Caco-2 (cell line): ENCODE results near the gene ADD1. TPM values are rescaled to one million over a fixed set of nuclear protein-coding genes. Genes with fewer than 3 reads are reported as not detected.
A peak's percentile ranks its signal among the peaks of the same experiment; 100 is the strongest.

Source experiments
- BruUV-seq: library from RNA; stranded (reverse); fragments of 400-500 nt; replicated peaks from 2 replicates; lab custom pipeline; 2021; lab: Mats Ljungman, UMichigan
- CTCF ChIA-PET: fragments of 300-600 bp; sonication (Branson Sonifier 250); formaldehyde crosslinking; loops from one replicate; lab custom pipeline; 2022; ENCODE audit warnings: antibody characterized with exemption; lab: Charles Lee
- POLR2A ChIA-PET: fragments of 300-600 bp; sonication (Branson Sonifier 250); formaldehyde crosslinking; loops from one replicate; lab custom pipeline; 2022; ENCODE audit warnings: antibody characterized with exemption; lab: Charles Lee
- DNase-seq, 2 experiments: peaks; one replicate each; pipeline versions ENCODE4 v3.0.0 to v3.0.0-alpha.2; 2020 to 2022
- H3K27me3 ChIP-seq: replicated peaks from 2 replicates; pipeline ENCODE4 v1.6.0; 2011; ENCODE audit warnings: low read length; ENCODE audit not compliant: control insufficient read depth, insufficient read depth
- H3K36me3 ChIP-seq: 2 replicates; pipeline ENCODE4 v1.5.1; 2011; ENCODE audit warnings: low read length; ENCODE audit not compliant: control insufficient read depth, insufficient read depth
- H3K4me1 ChIP-seq: fragments of 250-450 bp; sonication (Bioruptor Pico); 2 replicates; pipeline ENCODE4 v1.5.1; 2020; ENCODE audit warnings: mild to moderate bottlenecking
- H3K4me3 ChIP-seq: 2 replicates; pipeline ENCODE4 v1.5.1; 2011; ENCODE audit warnings: low read depth, mild to moderate bottlenecking, control low read depth, low read length
- H3K9me3 ChIP-seq: fragments of 250-450 bp; sonication (Bioruptor Pico); 2 replicates; pipeline ENCODE4 v1.5.1; 2020; ENCODE audit warnings: mild to moderate bottlenecking, moderate library complexity
- H3K27ac Mint-ChIP-seq: one replicate; pipeline ENCODE4 v1.8.0; 2022; ENCODE audit warnings: mixed read lengths; ENCODE audit not compliant: unreplicated experiment
- H3K27me3 Mint-ChIP-seq: one replicate; pipeline ENCODE4 v1.8.0; 2022; ENCODE audit warnings: mixed read lengths; ENCODE audit not compliant: insufficient read depth, unreplicated experiment
- H3K36me3 Mint-ChIP-seq: one replicate; pipeline ENCODE4 v1.8.0; 2022; ENCODE audit warnings: mild to moderate bottlenecking, mixed read lengths; ENCODE audit not compliant: insufficient read depth, unreplicated experiment
- H3K4me1 Mint-ChIP-seq: one replicate; pipeline ENCODE4 v1.8.0; 2022; ENCODE audit warnings: low read depth, mixed read lengths; ENCODE audit not compliant: unreplicated experiment
- H3K4me3 Mint-ChIP-seq: one replicate; pipeline ENCODE4 v1.8.0; 2022; ENCODE audit warnings: mild to moderate bottlenecking, moderate library complexity, mixed read lengths; ENCODE audit not compliant: unreplicated experiment
- H3K9me3 Mint-ChIP-seq: one replicate; pipeline ENCODE4 v1.8.0; 2022; ENCODE audit warnings: mixed read lengths; ENCODE audit not compliant: unreplicated experiment
- CTCF ChIP-seq, 2 experiments: fragments of 200-600 bp in 1 of 2; IDR thresholded peaks; 1 replicate in 1 of 2; 2 replicates in 1 of 2; pipeline versions ENCODE4 v1.5.1 to v1.8.0; 2011 to 2022; ENCODE audit warnings: antibody characterized with exemption in 1 of 2, control low read depth in 1 of 2, inconsistent platforms in 1 of 2, low read depth in 1 of 2, low read length in 1 of 2, mild to moderate bottlenecking in 1 of 2, moderate library complexity in 1 of 2; ENCODE audit not compliant: insufficient read depth in 1 of 2, severe bottlenecking in 1 of 2, unreplicated experiment in 1 of 2
- intact Hi-C: fragments of 100-400 bp; cut with micrococcal nuclease; formaldehyde crosslinking; loops from one replicate; pipeline ENCODE4 v1.10.0; 2022; ENCODE audit not compliant: unreplicated experiment
- total RNA-seq: library from RNA; stranded (reverse); gene quantifications from 2 replicates; pipeline ENCODE4 v1.2.3, GENCODE V29; 2022

ADD1 gene
- total RNA-seq, 1 experiment from 2014 or later = 242 TPM

- H3K4me3 ChIP-seq = no peak overlapping the region
- ChIA-PET CTCF (interaction anchor here (0.6 kb wide), 1 partner anchor 10 kb away, joined by 6 read pairs; no protein-coding TSS in a partner anchor), POLR2A (no interaction called here)
- H3K4me1 Mint-ChIP-seq = peaks cover 11% of the 10 kb centered on the region
- H3K36me3 Mint-ChIP-seq = peaks cover 87% of the 10 kb centered on the region
- H3K27me3 ChIP-seq = no peaks in the 10 kb centered on the region
- BruUV-seq = no TSS peak
- H3K9me3 ChIP-seq = no peaks in the 10 kb centered on the region
- peaks cover 9% of the 10 kb centered on the region for H3K36me3 ChIP-seq
- H3K4me3 Mint-ChIP-seq = no peak overlapping the region
- no peaks in the 10 kb centered on the region for H3K27me3 Mint-ChIP-seq
- peaks cover 22% of the 10 kb centered on the region for H3K4me1 ChIP-seq
- no peak for DNase-seq
- H3K27ac Mint-ChIP-seq = peak overlapping the region; percentile 64
- no peaks in the 10 kb centered on the region for H3K9me3 Mint-ChIP-seq
- TF ChIP-seq CTCF (IDR thresholded peaks at IDR 0.05; ENCODE audit: insufficient read depth in 1 of 2, low read depth in 1 of 2, low read length in 1 of 2, severe bottlenecking in 1 of 2, unreplicated experiment in 1 of 2) = no peak
- intact Hi-C loops = loop anchor here (2.0 to 5.0 kb wide), 2 partner anchors 46 to 60 kb away; no protein-coding TSS in a partner anchor
Measured at GRCh38 chr4:2908686-2909085, 65.0 kb downstream of the ADD1 start.

- DNase-seq = no peak
- H3K4me1 Mint-ChIP-seq = peaks cover 11% of the 10 kb centered on the region
- intact Hi-C loops = loop anchor here (2.0 to 5.0 kb wide), 2 partner anchors 47 to 61 kb away; no protein-coding TSS in a partner anchor
- Histone ChIP-seq H3K9me3 (no peaks in the 10 kb centered on the region), H3K27me3 (no peaks in the 10 kb centered on the region), H3K4me1 (peaks cover 22% of the 10 kb centered on the region), H3K36me3 (peaks cover 9% of the 10 kb centered on the region), H3K4me3 (no peak overlapping the region)
- H3K36me3 Mint-ChIP-seq = peaks cover 89% of the 10 kb centered on the region
- ChIA-PET POLR2A (no interaction called here), CTCF (no interaction called here)
- no peak overlapping the region for H3K4me3 Mint-ChIP-seq
- no peak overlapping the region for H3K27ac Mint-ChIP-seq
- H3K27me3 Mint-ChIP-seq = no peaks in the 10 kb centered on the region
- no TSS peak for BruUV-seq
- TF ChIP-seq CTCF (IDR thresholded peaks at IDR 0.05; ENCODE audit: insufficient read depth in 1 of 2, low read depth in 1 of 2, low read length in 1 of 2, severe bottlenecking in 1 of 2, unreplicated experiment in 1 of 2) = no peak
- no peaks in the 10 kb centered on the region for H3K9me3 Mint-ChIP-seq
Measured at GRCh38 chr4:2909583-2909982, 65.9 kb downstream of the ADD1 start.

GRCh38 chr4:2910409-2910808 lies 66.8 kb downstream of the ADD1 start:
- no peaks in the 10 kb centered on the region for H3K9me3 ChIP-seq
- H3K27me3 Mint-ChIP-seq = no peaks in the 10 kb centered on the region
- CTCF ChIA-PET = no interaction called here
- H3K27ac Mint-ChIP-seq = no peak overlapping the region
- DNase-seq = no peak
- peaks cover 88% of the 10 kb centered on the region for H3K36me3 Mint-ChIP-seq
- TF ChIP-seq CTCF (IDR thresholded peaks at IDR 0.05; ENCODE audit: insufficient read depth in 1 of 2, low read depth in 1 of 2, low read length in 1 of 2, severe bottlenecking in 1 of 2, unreplicated experiment in 1 of 2) = no peak
- POLR2A ChIA-PET = no interaction called here
- peaks cover 11% of the 10 kb centered on the region for H3K4me1 Mint-ChIP-seq
- H3K4me3 ChIP-seq = no peak overlapping the region
- intact Hi-C loops = no loop called here
- H3K27me3 ChIP-seq = no peaks in the 10 kb centered on the region
- peaks cover 22% of the 10 kb centered on the region for H3K4me1 ChIP-seq
- H3K9me3 Mint-ChIP-seq = no peaks in the 10 kb centered on the region
- H3K4me3 Mint-ChIP-seq = no peak overlapping the region
- no TSS peak for BruUV-seq
- peaks cover 9% of the 10 kb centered on the region for H3K36me3 ChIP-seq
